Body of pancreas (tissue), 4 donors: ENCODE measurements around the gene ISL2. TPM values are rescaled to one million over a fixed set of nuclear protein-coding genes. Genes with fewer than 3 reads are reported as not detected.
"Not testable (repeated sequence)": the region's sequence is repeated elsewhere in the genome, so short reads cannot be mapped to it uniquely, and the experiment has no call there.

ENCODE experiments used
- ATAC-seq: fragments of 150-250 bp; one replicate; pipeline ENCODE4 v1.9.1; 2016
- DNase-seq, 4 donors: peaks; one replicate each; pipeline ENCODE4 v3.0.0-alpha.2; 2019
- H3K27ac ChIP-seq, 4 donors: fragments of 200-600 bp; sonication (generic); 1 replicate in 3 of 4; 2 replicates in 1 of 4; pipeline versions ENCODE4 v1.5.1 to v1.6.1; 2016 to 2019; ENCODE audit warnings: mild to moderate bottlenecking in 1 of 4, mixed read lengths in 1 of 4, moderate library complexity in 1 of 4
- H3K27me3 ChIP-seq, 2 donors: fragments of 200-600 bp; sonication (generic); one replicate each; pipeline ENCODE4 v1.6.0; 2016; ENCODE audit warnings: mild to moderate bottlenecking in 1 of 2
- H3K36me3 ChIP-seq, 2 donors: fragments of 200-600 bp; sonication (generic); replicated peaks in 1 of 2; 2 replicates each; pipeline ENCODE4 v1.5.1; 2016; ENCODE audit warnings: low read depth in 2 of 2; ENCODE audit not compliant: insufficient read depth in 1 of 2
- H3K4me1 ChIP-seq: fragments of 200-600 bp; sonication (generic); one replicate; pipeline ENCODE4 v1.6.0; 2016
- H3K4me3 ChIP-seq, 2 donors: fragments of 200-600 bp; sonication (generic); 1 replicate in 1 of 2; 2 replicates in 1 of 2; pipeline ENCODE4 v1.5.1; 2016 to 2019
- H3K9me3 ChIP-seq, 3 donors: fragments of 200-600 bp; sonication (generic); 1 replicate in 2 of 3; 2 replicates in 1 of 3; pipeline ENCODE4 v1.5.1; 2016
- CTCF ChIP-seq, 7 experiments: fragments of 450-650 bp in 4 of 7; fragments of 200-600 bp in 3 of 7; sonication (generic) in 3 of 7; IDR thresholded peaks; one replicate each; pipeline ENCODE4 v1.5.1; 2016 to 2019; ENCODE audit warnings: antibody characterized with exemption in 7 of 7
- POLR2A ChIP-seq, 3 donors: fragments of 450-650 bp; IDR thresholded peaks; one replicate each; pipeline ENCODE4 v1.6.1; 2016; ENCODE audit warnings: antibody characterized with exemption in 3 of 3, mild to moderate bottlenecking in 2 of 3
- WGBS, 2 donors: methylation state at CpG; one replicate each; pipeline ENCODE4 v1.1.5; 2017; 5-methylcytosine and 5-hydroxymethylcytosine counted together
- intact Hi-C: fragments of 100-400 bp; cut with DNase I; formaldehyde crosslinking; loops from one replicate; pipeline ENCODE4 v1.15.1; 2023
- total RNA-seq, 2 donors: library from RNA; depleted of rRNA; stranded (reverse); fragments of >200 nt; gene quantifications; one replicate each; pipeline ENCODE4 v1.1.0, GENCODE V29; 2016

Gene ISL2
- not detected for total RNA-seq

- peaks cover 3 to 54% of the 10 kb centered on the region in 2 donors for H3K27me3 ChIP-seq
- no peaks in the 10 kb centered on the region for H3K36me3 ChIP-seq
- peaks cover 43% of the 10 kb centered on the region for H3K4me1 ChIP-seq
- WGBS, 2 donors, result 8 to 12% methylated on average over 18 to 39 of the region's 40 CpGs
- no peak within 1 kb of the TSS for H3K27ac ChIP-seq
- DNase-seq (peak; percentile 27 to 64 (median 34)), ATAC-seq (peak; percentile 32)
- H3K9me3 ChIP-seq, result no peaks in the 10 kb centered on the region
- H3K4me3 ChIP-seq, result no peak within 1 kb of the TSS
- TF ChIP-seq CTCF (IDR thresholded peaks at IDR 0.05), result no peak
- intact Hi-C loops, result no loop called here
These were observed at the start of gene ISL2 for GRCh38 chr15:76336254-76337058. ISL2 (plus strand) TSS chr15:76336773; CDS start chr15:76336884, 111 bp downstream.

- 59 to 70% methylated on average over 3 of the region's 3 CpGs for WGBS, 2 donors
- intact Hi-C loops, result no loop called here
- Histone ChIP-seq H3K4me3 (no peak overlapping the region), H3K4me1 (no peaks in the 10 kb centered on the region), H3K36me3 (peaks cover 0 to 7% of the 10 kb centered on the region in 2 donors), H3K27me3 (no peaks in the 10 kb centered on the region), H3K9me3 (no peaks in the 10 kb centered on the region), H3K27ac (no peak overlapping the region)
- no peak for ATAC-seq
- TF ChIP-seq POLR2A (IDR thresholded peaks at IDR 0.05) (no peak), CTCF (IDR thresholded peaks at IDR 0.05) (no peak)
- DNase-seq, result no peak
These were observed 47.0 kb upstream of the ISL2 start for GRCh38 chr15:76289582-76289981.

- Histone ChIP-seq H3K4me3 (no peak overlapping the region), H3K9me3 (no peaks in the 10 kb centered on the region), H3K4me1 (no peaks in the 10 kb centered on the region), H3K27me3 (no peaks in the 10 kb centered on the region), H3K27ac (no peak overlapping the region), H3K36me3 (no peaks in the 10 kb centered on the region)
- DNase-seq (no peak), ATAC-seq (no peak)
- intact Hi-C loops, result no loop called here
- 13% methylated on average over 1 of the region's 1 CpG for WGBS, 2 donors
- TF ChIP-seq POLR2A (IDR thresholded peaks at IDR 0.05) (no peak), CTCF (IDR thresholded peaks at IDR 0.05) (no peak)
These were observed 43.2 kb upstream of the ISL2 start for GRCh38 chr15:76293361-76293760.

GRCh38 chr15:76294463-76294862, 42.1 kb upstream of the ISL2 start:
- DNase-seq, ATAC-seq, intact Hi-C loops, H3K27ac ChIP-seq, H3K4me1 ChIP-seq, H3K27me3 ChIP-seq, H3K4me3 ChIP-seq, H3K9me3 ChIP-seq, H3K36me3 ChIP-seq: not testable (repeated sequence)
- 100% methylated on average over 1 of the region's 1 CpG for WGBS, 2 donors

GRCh38 chr15:76296849-76297248, 39.7 kb upstream of the ISL2 start:
- Histone ChIP-seq H3K36me3 (no peaks in the 10 kb centered on the region), H3K4me3 (no peak overlapping the region), H3K9me3 (no peaks in the 10 kb centered on the region), H3K27me3 (no peaks in the 10 kb centered on the region), H3K27ac (no peak overlapping the region), H3K4me1 (no peaks in the 10 kb centered on the region)
- intact Hi-C loops, result no loop called here
- WGBS, 2 donors, result 92 to 95% methylated on average over 1 of the region's 1 CpG
- TF ChIP-seq CTCF (IDR thresholded peaks at IDR 0.05) (no peak), POLR2A (IDR thresholded peaks at IDR 0.05) (no peak)
- no peak for DNase-seq
- no peak for ATAC-seq

- intact Hi-C loops, H3K4me1 ChIP-seq, H3K27ac ChIP-seq, H3K9me3 ChIP-seq, H3K4me3 ChIP-seq, DNase-seq, H3K36me3 ChIP-seq, H3K27me3 ChIP-seq, ATAC-seq: not testable (repeated sequence)
- WGBS, 2 donors, result 94 to 95% methylated on average over 4 of the region's 4 CpGs
These were observed 38.6 kb upstream of the ISL2 start for GRCh38 chr15:76297951-76298350.
